GDM1 (cell line): Measurements from ENCODE around the gene SMCO2.

Experiments
- DNase-seq: peaks from one replicate; lab custom pipeline; 2025; lab: John Stamatoyannopoulos, UW

SMCO2 gene

DNA sequence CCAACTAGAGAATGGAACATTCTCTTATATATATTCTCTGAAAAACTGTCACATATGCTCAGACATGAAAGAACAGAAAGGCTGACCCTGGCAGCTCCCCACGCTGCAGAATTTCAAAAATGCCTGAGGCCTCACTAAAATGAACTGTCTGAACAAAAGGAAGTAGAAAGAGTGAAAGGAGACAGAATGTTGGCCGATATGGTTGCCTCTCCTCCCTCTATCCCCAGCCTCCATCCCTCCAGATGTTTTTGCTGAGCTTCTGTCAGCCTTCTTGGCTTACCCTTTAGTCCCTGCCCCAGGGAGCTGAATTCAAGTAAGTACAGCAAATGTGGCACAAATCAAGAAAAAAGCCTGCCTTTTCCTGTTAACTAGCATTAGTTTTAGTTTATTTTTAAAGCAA is 6.9 kb downstream of the SMCO2 start:
- no peak for DNase-seq

DNA sequence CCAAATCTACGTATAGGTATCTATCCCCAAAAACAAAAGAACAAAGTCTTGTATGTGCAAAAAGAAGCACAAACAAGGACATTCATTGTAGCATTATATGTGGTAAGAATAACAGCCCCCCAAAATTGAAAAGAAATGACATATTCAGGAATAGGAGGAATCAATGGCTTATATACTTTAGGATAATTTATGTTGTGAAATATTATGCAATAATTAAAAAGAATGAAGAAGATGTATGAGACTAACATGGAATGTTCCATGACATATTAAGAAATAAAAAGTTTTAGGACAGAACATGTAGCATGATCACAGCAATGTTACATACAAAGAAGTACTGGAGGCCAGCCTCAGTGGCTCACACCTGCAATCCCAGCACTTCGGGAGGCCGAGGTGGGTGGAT is 9.1 kb downstream of the SMCO2 start:
- no peak for DNase-seq

DNA sequence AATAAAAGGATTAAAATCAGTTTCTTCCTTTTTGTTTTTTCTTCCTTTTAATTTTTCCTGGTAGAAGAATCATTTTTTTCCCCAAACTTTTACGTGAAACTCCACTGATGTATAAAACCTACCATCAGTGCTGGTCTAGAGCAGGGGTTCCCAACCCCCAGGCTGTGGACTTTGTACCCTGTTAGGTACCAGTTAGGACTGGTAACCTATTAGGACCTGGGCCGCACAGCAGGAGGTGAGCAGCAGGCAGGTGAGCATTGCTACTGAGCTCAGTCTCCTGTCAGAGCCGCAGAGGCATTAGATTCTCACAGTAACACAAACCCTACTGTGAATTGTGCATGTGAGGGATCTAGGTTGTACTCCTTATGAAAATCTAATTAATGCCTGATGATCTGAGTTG is 10.1 kb downstream of the SMCO2 start:
- no peak for DNase-seq

DNA sequence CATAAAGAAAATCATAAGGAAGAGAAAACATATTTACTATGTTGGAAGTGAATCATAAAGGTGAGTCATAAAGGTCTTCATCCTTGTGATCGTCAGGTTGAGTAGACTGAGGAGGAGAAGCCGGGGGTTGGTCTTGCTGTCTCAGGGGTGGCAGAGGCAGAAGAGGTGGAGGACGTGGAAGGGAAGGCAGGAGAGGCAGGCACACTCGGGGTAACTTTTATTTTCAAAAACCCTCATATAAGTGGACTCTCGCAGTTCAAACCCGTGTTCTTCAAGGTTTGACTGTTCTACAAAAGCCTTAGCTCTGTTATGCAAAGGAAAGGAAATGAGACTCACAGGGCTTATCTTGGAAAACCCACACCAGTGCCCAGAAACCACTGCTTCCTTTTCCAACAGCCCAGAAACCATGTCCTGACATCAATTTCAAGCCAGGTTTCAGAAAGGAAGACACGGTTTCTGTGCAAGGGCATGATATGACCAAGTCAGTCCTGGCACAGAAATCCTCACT is 14.0 kb downstream of the SMCO2 start:
- DNase-seq: peak; percentile 95

DNA sequence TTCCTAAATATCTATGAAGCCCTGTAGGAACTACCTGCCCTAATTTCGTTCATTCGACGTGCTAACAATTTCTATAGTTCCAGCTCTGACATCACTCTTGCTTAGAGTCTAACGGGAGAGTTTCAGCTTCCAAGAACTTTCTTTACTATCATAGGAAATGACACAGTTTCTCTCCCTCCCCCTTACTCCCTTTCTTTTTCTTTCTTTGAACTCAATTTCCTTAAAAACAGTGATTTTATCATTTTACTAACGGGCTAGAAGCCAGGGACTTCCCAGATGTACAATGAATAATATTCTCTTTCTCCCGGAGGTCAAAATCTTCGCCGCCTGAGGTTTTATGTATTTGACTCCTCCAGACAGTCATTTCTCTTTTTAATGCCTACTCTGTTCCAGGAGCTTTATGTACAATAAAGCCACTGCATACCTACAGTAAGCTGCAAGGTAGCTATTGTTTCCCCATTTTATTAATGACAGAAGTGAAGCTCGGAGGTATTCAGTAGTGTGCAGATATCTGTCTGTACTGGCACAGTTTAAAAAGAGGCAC is 15.7 kb downstream of the SMCO2 start:
- DNase-seq: no peak

DNA sequence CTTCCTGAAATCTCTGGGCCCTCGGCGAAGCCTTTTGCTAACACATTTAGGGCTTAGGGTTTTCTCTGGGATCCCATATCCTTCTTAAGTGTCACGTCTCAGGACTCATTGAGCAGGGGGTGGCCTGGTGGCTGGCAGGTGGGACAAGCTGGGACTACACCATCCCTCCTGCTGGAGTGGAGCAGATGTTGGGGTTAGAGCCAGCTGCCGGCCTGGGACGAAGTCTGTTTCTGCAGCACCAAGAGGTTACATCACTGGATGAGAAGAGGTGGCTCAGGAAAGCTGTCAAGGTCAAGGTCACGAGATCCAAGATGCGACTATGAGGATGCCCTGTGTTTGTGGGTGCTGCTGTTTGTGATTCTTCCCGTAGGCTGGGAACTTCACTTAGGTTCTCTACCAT is 16.3 kb downstream of the SMCO2 start:
- no peak for DNase-seq

DNA sequence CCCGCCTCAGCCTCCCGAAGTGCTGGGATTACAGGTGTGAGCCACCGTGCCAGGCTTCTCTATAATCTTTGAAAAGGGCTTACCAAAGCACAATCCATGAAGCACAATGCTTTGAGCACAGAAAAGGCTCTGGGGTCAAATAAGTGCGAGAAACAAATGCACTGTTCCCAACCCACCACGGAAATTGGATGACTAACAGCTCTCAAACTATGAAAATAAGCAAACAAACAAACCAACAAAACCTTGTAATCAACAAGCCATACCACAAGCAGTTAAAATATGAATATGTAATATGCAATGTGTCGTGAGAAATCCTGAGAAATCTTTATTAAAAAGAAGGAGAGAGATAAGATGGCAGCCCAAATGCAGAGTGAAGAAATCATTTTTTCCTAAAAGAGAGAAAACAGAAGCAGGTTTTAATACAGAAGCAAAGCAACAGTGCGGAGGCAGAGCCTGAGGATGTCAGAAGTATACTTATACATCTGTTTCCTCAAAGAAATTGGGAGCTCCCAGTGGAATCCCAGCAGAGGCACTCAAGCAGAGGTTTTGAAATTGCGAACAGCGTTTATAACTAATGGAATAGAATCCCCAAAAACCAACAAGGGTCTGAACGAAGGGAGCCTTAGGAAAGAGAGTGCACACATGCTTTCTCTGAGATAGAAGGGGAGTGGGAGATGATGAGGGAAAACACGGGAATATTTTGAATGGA is 17.1 kb downstream of the SMCO2 start:
- no peak for DNase-seq

DNA sequence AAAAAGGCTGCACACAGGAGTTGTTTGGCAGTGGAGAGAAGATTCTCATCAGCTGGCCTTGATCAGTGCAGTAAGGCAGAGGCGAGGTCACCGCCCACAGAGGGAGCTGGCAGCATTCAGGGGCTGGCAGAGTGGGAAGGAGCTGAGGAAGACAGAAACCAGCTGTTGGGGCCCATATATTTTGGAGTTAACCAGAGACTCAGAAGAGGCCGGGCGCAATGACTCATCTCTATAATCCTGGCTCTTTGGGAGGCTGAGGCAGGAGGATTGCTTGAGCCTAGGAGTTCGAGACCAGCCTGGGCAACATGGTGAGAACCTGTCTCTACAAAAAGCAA is 17.7 kb downstream of the SMCO2 start:
- peak; percentile 50 for DNase-seq

DNA sequence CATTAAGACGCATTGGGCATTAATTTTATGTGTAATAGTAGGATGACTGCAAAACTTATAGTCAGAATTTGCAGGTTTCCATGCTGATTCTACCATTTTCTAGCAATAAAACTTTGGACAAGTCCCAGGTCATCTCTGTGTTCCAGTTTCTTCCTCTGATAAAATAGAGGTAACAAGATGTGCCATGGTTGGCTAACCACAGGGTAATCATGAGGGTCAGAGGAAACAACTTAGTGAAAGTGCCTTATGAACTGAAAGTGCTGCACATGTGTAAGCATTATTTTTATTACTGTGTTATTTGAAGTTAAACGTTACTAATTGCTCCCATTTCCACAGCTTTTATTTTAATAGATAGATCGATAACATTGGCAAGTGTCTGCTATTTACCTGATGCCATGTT is 21.1 kb downstream of the SMCO2 start:
- no peak for DNase-seq

DNA sequence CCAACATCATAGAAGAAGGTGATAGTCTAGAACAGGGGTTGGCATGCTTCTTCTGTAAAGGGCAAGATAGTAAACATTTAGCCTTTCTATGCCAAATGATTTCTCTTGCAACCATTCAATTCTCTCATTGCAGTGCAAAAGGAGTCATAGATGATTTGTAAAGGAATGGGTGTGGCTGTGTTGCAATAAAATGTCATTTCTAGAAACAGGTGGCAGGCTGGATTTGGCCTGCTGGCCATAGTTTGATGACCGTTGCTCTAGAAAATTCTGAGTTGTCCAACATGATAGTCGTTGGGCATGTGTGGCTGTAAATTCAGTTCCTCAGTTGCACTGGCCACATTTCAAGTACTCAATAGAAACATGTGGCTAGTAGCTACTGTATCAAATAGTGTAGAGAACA is 21.7 kb downstream of the SMCO2 start:
- no peak for DNase-seq

DNA sequence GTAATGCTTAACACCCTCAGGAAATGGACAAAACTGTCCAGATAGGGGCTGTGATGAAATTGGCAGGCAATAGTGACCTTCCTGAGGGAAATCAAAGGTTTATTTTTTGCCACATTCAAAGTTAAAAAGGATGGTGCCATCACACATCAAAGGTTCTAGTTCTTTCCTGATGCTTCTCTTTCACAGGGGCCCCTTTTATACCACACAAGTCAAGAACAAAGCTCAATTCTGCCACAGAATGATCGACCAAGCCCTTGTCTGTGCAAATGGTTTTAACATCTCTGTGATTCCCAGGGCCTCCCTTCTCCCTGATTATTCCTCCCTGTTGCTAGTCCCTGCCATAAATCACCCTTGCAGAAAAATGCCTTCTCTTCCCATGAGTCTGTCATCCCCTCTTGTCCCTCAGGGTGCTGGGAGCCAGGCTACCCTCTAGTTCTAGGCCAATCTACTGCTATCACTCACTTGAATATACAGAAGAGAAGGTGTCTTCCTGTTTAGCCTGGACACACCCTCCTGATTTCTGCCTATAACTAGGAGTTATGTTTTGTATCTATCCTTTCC is 22.7 kb downstream of the SMCO2 start:
- DNase-seq: no peak

DNA sequence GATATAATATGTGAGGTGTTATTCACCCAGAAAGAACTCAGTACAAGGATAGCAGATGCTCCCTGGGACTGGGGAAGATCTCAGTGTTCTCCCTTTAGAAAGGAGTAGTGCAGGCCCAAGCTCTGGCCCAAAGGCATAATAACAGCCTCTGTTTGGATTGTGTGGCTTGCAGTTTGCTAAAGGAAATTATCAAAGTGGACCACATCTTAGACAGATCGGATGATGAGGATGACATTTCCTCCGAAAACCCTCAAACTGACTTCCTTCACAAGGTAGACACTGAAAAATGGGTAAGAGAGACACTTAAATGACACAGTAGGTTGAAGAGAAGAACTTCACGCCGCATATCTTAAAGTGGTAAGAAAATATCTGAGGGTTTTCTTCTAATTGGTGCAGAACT is 26.1 kb downstream of the SMCO2 start:
- DNase-seq: no peak

DNA sequence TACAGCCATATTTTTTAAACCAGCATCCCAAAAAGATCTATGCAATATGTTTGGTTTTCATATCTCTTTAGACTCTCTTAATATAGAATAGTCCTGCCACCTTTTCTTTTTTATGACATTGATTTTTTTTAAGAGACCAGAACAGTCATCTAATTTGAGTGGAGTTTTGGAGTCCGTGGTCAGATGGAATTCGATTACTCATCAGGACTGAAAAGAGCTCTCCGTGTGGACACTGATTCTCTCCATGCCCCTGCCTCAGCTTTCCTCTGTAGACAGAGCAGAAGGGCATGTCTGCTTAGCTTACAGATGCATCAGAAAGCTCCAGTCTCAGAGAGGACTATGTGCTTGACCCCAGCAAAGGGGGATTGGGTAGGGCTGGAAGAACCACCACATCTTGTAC is 27.8 kb downstream of the SMCO2 start:
- no peak for DNase-seq

DNA sequence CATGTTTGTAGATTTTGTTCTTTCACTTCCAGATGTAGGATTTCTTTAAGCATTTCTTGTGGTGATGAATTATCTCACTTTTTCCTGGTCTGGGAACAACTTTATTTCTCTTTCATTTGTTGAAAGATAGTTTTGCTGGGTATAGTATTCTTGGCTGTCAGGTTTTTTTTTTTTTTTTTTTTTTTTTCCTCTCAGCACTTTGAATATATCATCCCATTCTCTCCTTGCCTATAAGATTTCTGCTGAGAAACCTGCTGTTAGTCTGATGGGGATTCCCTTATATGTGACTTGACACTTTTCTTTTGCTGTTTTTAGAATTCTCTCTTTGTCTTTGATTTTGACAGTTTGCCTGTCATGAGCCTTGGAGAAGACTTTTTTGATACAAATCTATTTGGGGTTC is 30.5 kb downstream of the SMCO2 start:
- no peak for DNase-seq

DNA sequence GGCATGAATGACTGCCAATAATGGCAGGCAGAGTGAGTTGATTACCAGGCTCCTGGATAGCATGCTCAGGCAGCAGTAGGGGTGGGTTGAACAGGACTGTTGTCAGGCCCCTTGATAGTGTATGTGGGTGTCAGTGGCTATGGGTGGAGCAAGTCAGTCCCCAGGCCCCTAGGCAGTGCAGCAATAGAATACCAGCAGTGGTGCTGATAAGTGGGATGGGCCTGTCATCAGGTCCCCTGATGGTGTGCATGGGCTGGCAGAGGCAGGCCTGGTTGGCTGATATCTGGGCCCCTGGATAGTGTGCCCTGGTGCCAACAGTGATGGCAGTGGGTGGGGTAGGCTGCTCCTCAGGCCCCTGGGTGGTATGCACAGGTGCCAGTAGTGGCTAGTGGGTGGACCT is 32.4 kb downstream of the SMCO2 start:
- DNase-seq: no peak

DNA sequence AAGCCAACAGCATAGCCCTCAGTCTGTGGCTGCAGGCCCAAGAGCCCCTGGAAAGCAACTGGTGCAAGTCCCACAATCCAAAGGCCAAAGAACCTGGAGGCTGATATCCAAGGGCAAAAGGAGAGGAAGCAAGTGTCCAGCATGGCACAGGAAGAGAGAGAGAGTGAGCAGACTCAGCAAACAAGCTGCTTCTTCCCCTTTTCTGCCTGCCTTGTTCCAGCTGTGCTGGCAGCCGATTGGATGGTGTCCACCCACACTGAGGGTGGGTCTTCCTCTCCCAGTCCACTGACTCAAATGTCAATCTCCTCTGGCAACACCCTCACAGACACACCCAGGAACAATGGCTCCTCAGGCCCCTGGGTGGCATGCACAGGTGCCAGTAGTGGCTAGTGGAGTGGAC is 33.5 kb downstream of the SMCO2 start:
- no peak for DNase-seq

DNA sequence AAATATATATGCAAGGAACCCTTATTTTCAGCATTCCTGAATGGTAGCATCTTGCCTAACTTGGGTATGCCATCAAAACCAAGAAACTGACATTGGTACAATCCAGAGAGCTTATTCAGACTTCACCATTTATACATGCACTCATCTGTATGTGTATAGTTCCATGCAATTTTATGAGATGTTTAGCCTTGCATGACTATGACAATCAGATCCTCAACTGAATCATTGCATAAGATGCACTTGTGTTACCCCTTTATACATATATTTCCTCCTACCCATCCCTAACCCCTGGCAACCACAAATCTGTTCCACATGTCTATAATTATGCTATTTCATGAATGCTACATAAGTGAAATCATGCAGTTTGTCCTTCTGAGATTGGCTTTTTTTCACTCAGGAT is 40.4 kb downstream of the SMCO2 start:
- no peak for DNase-seq

DNA sequence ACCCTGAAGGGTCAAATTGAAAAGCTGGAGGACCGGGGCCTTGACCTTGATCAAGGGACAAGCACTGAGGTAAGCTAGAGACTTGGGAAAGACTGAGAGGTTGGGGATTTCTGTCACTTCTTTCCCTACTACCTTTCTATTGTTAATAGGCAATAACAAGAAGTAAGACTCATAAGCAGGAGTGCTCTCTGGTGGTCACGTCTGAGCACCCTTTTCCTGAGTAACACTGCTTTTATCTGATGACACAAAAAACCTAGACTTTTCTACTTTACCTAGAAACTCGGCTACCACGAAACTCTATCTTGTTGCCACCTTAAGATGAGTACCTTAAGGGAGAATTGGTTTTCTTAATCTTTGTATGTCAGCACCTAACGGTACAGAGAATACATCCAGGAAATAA is 41.9 kb downstream of the SMCO2 start:
- DNase-seq: no peak

DNA sequence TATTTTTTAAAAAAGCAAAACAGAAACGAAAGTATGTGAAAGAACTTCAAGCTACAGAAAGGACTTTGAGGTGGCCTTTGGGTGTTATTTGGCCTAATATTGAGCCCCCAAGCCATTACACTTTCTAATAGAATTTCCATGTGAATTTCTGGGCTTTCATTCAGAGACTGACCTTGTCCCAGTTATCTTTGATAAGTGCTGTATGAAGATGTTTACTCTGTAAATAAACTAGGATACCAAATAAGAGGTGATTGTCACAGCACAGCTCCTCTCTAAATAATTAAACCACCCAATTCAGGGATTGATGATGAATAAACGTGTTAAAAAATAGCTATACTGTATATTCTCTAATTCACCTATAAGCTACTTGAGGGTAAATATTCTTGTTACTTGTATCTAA is 44.7 kb downstream of the SMCO2 start:
- DNase-seq: no peak

DNA sequence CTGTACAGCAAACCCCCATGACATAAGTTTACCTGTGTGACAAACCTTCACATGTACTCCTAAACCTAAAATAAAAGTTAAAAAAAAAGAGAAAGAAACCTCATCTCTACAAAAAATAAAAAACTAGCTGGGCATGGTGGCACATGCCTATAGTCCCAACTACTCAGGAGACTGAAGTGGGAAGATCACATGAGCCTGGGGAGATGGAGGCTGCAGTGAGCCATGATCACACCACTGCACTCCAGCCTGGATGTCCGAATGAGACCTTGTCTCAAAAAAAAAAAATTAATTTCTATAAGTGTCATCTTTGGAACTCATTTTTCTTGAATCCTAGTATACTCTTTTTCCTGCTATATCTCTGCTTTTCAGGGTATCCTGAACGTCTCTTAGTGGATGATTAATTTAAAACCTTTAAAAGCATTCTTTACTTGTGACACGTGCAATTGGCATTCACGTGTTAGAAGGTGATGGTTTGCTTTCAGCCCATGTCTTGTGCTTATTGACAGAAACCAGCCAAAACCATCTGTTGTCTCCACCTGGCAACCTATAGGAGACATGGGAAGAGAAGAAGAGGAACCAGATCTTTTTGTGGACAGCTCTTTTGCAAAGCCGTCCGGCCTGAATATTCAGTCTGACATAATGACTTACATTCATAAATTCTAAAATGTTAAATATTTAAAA is 46.9 kb downstream of the SMCO2 start:
- DNase-seq: no peak

DNA sequence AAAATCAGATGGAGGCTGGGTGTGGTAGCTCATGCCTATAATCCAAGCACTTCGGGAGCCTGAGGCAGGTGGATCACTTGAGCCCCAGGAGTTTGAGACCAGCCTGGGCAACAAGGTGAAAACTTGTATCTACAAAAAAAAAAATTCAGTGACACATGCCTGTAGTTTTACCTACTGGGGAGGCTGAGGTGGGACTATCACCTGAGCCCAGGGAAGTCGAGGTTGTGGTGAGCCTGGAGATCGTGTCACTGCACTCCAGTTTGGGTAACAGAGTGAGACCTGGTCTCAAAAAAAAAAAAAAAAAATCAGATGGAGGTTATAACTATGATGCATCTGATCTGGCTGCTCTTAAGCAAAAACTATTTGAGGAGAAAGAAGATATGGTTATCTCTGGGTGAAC is 50.9 kb downstream of the SMCO2 start:
- no peak for DNase-seq

DNA sequence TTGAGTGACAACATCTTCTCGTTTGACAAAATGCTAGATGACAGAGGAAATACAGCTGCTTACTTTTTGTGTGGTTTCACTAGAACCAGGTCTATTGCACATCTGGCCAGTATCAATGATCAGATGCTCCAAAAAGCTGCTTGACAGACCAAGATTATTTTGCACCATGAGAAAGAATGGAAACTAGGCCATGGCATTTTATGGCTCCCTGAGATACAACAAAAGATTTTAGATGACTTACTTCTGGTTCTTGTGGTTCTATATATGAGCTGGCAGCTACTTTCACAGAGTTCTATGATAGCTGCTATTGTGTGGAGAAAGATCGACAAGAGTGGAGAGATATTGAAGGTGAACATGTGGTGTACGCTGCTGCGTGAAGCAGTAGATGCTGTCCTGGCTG is 51.6 kb downstream of the SMCO2 start:
- no peak for DNase-seq

DNA sequence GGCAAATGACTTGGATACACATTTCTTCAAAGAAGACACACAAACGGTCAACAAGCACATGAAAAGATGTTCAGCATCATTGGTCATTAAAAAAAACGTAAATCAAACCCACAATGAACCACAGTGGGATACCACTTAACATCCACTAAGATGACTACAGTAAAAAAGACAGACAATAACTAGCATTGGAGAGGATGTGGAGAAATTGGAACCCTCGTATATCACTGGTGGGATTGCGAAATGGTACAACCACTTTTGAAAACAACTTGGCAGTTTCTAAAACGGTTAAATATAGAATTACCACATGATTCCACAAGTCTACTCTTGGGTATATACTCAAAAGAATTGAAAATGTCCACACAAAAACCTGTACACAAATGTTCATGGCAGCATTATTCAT is 52.2 kb downstream of the SMCO2 start:
- DNase-seq: no peak
